RWPE1 (cell line): ENCODE data around the gene WWOX.

Experiments used
- CTCF ChIA-PET: fragments of 350-600 bp; sonication (Branson Sonifier 250); formaldehyde crosslinking; extraction: SDS; loops from one replicate; lab custom pipeline; 2021; lab: Yijun Ruan, JAX
- POLR2A ChIA-PET: fragments of 400-600 bp; formaldehyde crosslinking; extraction: SDS; loops from one replicate; lab custom pipeline; 2020; ENCODE audit warnings: antibody characterized with exemption; ENCODE audit not compliant: low non-redundant PET; lab: Yijun Ruan, JAX
- DNase-seq: peaks from one replicate; pipeline ENCODE4 v3.0.0; 2012; ENCODE audit warnings: low spot score
- H3K27ac ChIP-seq: fragments of 450-650 bp; 2 replicates; pipeline ENCODE4 v1.5.1; 2017
- CTCF ChIP-seq: fragments of 450-650 bp; conservative IDR thresholded peaks from 2 replicates; pipeline ENCODE4 v1.5.1; 2017; ENCODE audit warnings: low read depth, mild to moderate bottlenecking

WWOX gene

GRCh38 chr16:78659216-78659615 is 559.8 kb downstream of the WWOX start:
- DNase-seq: no peak
- no peak for TF ChIP-seq CTCF
- CTCF ChIA-PET: no interaction called here
- POLR2A ChIA-PET: no interaction called here
- H3K27ac ChIP-seq: no peak overlapping the region

GRCh38 chr16:78659668-78660217 is 560.3 kb downstream of the WWOX start:
- DNase-seq: no peak
- TF ChIP-seq CTCF: no peak
- ChIA-PET POLR2A (no interaction called here), CTCF (no interaction called here)
- H3K27ac ChIP-seq: no peak overlapping the region

- no peak overlapping the region for H3K27ac ChIP-seq
- ChIA-PET CTCF (no interaction called here), POLR2A (no interaction called here)
- no peak for TF ChIP-seq CTCF
- DNase-seq: no peak
These were observed 561.3 kb downstream of the WWOX start for GRCh38 chr16:78660795-78661194.

DNA sequence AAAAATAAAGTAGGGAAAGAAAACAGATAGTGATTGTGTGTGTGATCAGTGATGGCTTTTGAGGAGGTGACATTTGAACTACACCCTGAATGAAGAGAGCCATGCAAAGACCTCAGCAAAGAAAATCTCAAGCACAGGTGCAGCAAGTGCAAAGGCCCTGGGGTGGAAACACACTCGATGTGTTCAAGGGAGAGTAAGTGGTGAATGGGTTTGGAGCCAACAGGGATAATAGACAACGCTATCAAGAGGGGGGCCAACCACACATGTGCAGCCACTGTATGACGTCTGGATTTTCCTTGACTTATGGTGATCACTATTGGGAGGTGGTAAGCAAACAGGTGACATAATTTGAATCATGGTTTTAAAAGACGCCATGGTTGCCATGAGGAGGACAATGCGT is 564.2 kb downstream of the WWOX start:
- no peak overlapping the region for H3K27ac ChIP-seq
- TF ChIP-seq CTCF: no peak
- ChIA-PET POLR2A (no interaction called here), CTCF (no interaction called here)
- DNase-seq: no peak

GRCh38 chr16:78664811-78665772 is 565.6 kb downstream of the WWOX start:
- TF ChIP-seq CTCF: no peak
- no peak overlapping the region for H3K27ac ChIP-seq
- ChIA-PET POLR2A (no interaction called here), CTCF (no interaction called here)
- no peak for DNase-seq

GRCh38 chr16:78666318-78666717 is 566.9 kb downstream of the WWOX start:
- no peak for DNase-seq
- ChIA-PET CTCF (interaction anchor here (0.7 kb wide), 1 partner anchor 179 kb away, joined by 3 read pairs; no protein-coding TSS in a partner anchor), POLR2A (no interaction called here)
- TF ChIP-seq CTCF: no peak
- no peak overlapping the region for H3K27ac ChIP-seq
